Measurements from ENCODE around the gene RDH8. TPM values are rescaled to one million over a fixed set of nuclear protein-coding genes. Genes with fewer than 3 reads are reported as not detected.
A peak's percentile ranks its signal among the peaks of the same experiment; 100 is the strongest.

RDH8 gene
- polyA plus RNA-seq, 1 of the 3 experiments (the other 2 are of a cell fraction), result not detected

DNA sequence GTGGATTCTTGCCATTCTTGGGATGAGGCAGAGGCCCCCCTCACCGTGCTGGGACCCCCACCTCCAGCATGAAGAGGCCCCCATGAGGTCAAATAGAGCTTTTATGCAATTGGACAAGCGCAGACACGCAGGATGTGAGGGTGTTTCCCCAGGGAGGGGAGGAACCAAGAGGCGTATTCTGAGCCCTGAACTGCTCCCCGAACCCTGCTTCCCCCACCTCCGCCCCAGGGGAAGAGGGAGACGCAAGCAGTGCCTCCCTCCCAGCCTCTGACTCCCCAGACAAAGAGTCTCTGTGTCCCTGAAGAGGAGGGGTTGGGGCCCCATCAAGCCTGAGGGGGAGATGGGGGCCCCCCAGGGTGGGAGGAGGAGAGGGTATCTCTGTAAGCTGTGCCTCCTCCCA lies 1.3 kb upstream of the RDH8 start:
- CTCF ChIA-PET, result interaction anchor here (1.7 to 5.3 kb wide), 4 partner anchors 12 to 81 kb away, joined by 5 to 27 read pairs (median 11); no protein-coding TSS in a partner anchor
- no peak overlapping the region for H3K4me3 ChIP-seq (ENCODE audit: low read depth in 2 of 2, low read length in 1 of 2)
- H3K4me1 ChIP-seq (ENCODE audit: control insufficient read depth in 1 of 2, insufficient read depth in 2 of 2, low read depth in 1 of 2, low read length in 1 of 2), result no peaks in the 10 kb centered on the region
- peaks cover 54% of the 10 kb centered on the region for H3K27me3 ChIP-seq (ENCODE audit: insufficient read depth)
- H3K4me2 ChIP-seq, result no peak overlapping the region
- 0% methylated on average over 3 of the region's 7 CpGs for WGBS (ENCODE audit: low lambda C conversion rate)
- H3K79me2 ChIP-seq (ENCODE audit: insufficient read depth), result no peaks in the 10 kb centered on the region
- POLR2A ChIA-PET, result no interaction called here
- peak; percentile 12 for DNase-seq
- H3K9me2 ChIP-seq, result no peaks in the 10 kb centered on the region
- H3K9me3 ChIP-seq, result no peaks in the 10 kb centered on the region
- peaks cover 6% of the 10 kb centered on the region for H3F3A ChIP-seq (replicated peaks; ENCODE audit: insufficient read depth)
- H4K20me1 ChIP-seq (ENCODE audit: insufficient read depth), result no peaks in the 10 kb centered on the region
- no peak overlapping the region for H2AFZ ChIP-seq (ENCODE audit: low read depth)
- no peaks in the 10 kb centered on the region for H3K36me3 ChIP-seq (replicated peaks in 1 of 2; ENCODE audit: control insufficient read depth in 1 of 2, insufficient read depth in 2 of 2, low read length in 1 of 2)
- TF ChIP-seq RAD21 (IDR thresholded peaks at IDR 0.05; ENCODE audit: low read length) (no peak), JUND (IDR thresholded peaks at IDR 0.05) (no peak), ELF1 (IDR thresholded peaks at IDR 0.05) (no peak), NFIC (IDR thresholded peaks at IDR 0.05; ENCODE audit: borderline replicate concordance) (no peak), MEF2A (IDR thresholded peaks at IDR 0.05; ENCODE audit: borderline replicate concordance, low read depth) (no peak), TEAD4 (IDR thresholded peaks at IDR 0.05; ENCODE audit: borderline replicate concordance, insufficient read depth) (no peak), EZH2phosphoT487 (IDR thresholded peaks at IDR 0.05; ENCODE audit: borderline replicate concordance, low read depth) (no peak)
- TF ChIP-seq, protein P1, sequence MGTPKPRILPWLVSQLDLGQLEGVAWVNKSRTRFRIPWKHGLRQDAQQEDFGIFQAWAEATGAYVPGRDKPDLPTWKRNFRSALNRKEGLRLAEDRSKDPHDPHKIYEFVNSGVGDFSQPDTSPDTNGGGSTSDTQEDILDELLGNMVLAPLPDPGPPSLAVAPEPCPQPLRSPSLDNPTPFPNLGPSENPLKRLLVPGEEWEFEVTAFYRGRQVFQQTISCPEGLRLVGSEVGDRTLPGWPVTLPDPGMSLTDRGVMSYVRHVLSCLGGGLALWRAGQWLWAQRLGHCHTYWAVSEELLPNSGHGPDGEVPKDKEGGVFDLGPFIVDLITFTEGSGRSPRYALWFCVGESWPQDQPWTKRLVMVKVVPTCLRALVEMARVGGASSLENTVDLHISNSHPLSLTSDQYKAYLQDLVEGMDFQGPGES (IDR thresholded peaks at IDR 0.05; ENCODE audit: low read depth, low read length), result no peak
- TF ChIP-seq, protein P2, sequence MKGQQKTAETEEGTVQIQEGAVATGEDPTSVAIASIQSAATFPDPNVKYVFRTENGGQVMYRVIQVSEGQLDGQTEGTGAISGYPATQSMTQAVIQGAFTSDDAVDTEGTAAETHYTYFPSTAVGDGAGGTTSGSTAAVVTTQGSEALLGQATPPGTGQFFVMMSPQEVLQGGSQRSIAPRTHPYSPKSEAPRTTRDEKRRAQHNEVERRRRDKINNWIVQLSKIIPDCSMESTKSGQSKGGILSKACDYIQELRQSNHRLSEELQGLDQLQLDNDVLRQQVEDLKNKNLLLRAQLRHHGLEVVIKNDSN (IDR thresholded peaks at IDR 0.05; ENCODE audit: borderline replicate concordance, low read depth), result no peak
- TF ChIP-seq, protein P3, sequence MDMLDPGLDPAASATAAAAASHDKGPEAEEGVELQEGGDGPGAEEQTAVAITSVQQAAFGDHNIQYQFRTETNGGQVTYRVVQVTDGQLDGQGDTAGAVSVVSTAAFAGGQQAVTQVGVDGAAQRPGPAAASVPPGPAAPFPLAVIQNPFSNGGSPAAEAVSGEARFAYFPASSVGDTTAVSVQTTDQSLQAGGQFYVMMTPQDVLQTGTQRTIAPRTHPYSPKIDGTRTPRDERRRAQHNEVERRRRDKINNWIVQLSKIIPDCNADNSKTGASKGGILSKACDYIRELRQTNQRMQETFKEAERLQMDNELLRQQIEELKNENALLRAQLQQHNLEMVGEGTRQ (IDR thresholded peaks at IDR 0.05; ENCODE audit: borderline replicate concordance, low read depth, low read length), result no peak
- H3K9ac ChIP-seq, result no peak overlapping the region
- H3K27ac ChIP-seq (ENCODE audit: low read depth in 2 of 2, low read length in 1 of 2), result no peak overlapping the region

DNA sequence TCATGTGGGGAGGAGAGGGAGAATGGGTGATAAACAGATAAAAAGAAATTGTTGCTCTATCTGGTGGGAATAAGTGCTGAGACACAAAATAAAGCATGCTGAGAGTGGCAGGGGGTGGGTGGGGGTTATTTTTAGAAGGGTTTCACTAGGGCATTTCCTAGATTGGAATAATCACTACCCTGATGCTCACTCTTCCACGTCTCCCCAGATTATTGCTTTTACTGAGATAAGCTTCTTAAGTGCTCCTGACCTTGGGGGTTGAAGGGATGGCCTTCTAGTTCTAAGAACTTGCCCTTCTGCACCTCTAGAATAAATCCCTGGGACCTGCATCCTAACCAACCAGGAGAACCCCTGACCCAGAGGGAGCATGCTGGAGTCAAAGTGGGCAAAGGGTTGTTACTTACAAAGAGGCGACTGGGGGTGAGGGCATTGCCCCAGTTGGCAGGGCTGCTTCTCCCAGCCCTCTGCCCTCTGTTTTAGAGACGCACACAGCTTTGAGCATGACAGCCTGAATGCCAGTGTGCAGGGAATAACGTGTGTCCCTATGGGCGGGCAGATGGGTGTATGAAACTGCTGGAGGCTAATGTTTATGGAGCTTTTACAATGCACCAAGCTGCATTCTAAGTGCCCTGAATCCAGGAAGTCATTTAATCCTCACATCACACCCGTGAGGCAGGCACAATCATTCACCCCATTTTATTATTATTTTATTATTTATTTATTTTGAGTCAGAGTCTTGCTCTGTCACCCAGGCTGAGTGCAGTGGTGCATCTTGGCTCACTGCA lies 743 bp downstream of the RDH8 start:
- no peaks in the 10 kb centered on the region for H4K20me1 ChIP-seq (ENCODE audit: insufficient read depth)
- peak; percentile 2 for DNase-seq
- H3K9ac ChIP-seq, result no peak overlapping the region
- ChIA-PET POLR2A (no interaction called here), CTCF (interaction anchor here (2.1 kb wide), 1 partner anchor 14 kb away, joined by 10 read pairs; no protein-coding TSS in a partner anchor)
- H3F3A ChIP-seq (replicated peaks; ENCODE audit: insufficient read depth), result no peaks in the 10 kb centered on the region
- no peaks in the 10 kb centered on the region for H3K9me3 ChIP-seq
- H3K4me3 ChIP-seq (ENCODE audit: low read depth in 2 of 2, low read length in 1 of 2), result no peak overlapping the region
- H3K27ac ChIP-seq (ENCODE audit: low read depth in 2 of 2, low read length in 1 of 2), result no peak overlapping the region
- H3K79me2 ChIP-seq (ENCODE audit: insufficient read depth), result no peaks in the 10 kb centered on the region
- WGBS (ENCODE audit: low lambda C conversion rate), result 0% methylated on average over 4 of the region's 6 CpGs
- peaks cover 54% of the 10 kb centered on the region for H3K27me3 ChIP-seq (ENCODE audit: insufficient read depth)
- no peaks in the 10 kb centered on the region for H3K4me1 ChIP-seq (ENCODE audit: control insufficient read depth in 1 of 2, insufficient read depth in 2 of 2, low read depth in 1 of 2, low read length in 1 of 2)
- no peak overlapping the region for H2AFZ ChIP-seq (ENCODE audit: low read depth)
- H3K4me2 ChIP-seq, result no peak overlapping the region
- no peaks in the 10 kb centered on the region for H3K9me2 ChIP-seq
- no peaks in the 10 kb centered on the region for H3K36me3 ChIP-seq (replicated peaks in 1 of 2; ENCODE audit: control insufficient read depth in 1 of 2, insufficient read depth in 2 of 2, low read length in 1 of 2)
- TF ChIP-seq RAD21 (IDR thresholded peaks at IDR 0.05; ENCODE audit: low read length) (no peak), FOSL2 (IDR thresholded peaks at IDR 0.05; ENCODE audit: borderline replicate concordance, low read depth) (no peak), GABPA (IDR thresholded peaks at IDR 0.05; ENCODE audit: low read depth) (no peak), MEF2A (IDR thresholded peaks at IDR 0.05; ENCODE audit: borderline replicate concordance, low read depth) (no peak), RXRA (IDR thresholded peaks at IDR 0.05; ENCODE audit: borderline replicate concordance, low read depth) (no peak), GATA2 (CRISPR knock-in tag; IDR thresholded peaks at IDR 0.05) (no peak), YY1 (IDR thresholded peaks at IDR 0.05; ENCODE audit: low read depth) (no peak)
- TF ChIP-seq, protein P4, sequence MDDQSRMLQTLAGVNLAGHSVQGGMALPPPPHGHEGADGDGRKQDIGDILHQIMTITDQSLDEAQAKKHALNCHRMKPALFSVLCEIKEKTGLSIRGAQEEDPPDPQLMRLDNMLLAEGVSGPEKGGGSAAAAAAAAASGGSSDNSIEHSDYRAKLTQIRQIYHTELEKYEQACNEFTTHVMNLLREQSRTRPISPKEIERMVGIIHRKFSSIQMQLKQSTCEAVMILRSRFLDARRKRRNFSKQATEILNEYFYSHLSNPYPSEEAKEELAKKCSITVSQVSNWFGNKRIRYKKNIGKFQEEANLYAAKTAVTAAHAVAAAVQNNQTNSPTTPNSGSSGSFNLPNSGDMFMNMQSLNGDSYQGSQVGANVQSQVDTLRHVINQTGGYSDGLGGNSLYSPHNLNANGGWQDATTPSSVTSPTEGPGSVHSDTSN (IDR thresholded peaks at IDR 0.05), result no peak
- TF ChIP-seq, protein P1 (IDR thresholded peaks at IDR 0.05; ENCODE audit: low read depth, low read length), result no peak
- TF ChIP-seq, protein P5, sequence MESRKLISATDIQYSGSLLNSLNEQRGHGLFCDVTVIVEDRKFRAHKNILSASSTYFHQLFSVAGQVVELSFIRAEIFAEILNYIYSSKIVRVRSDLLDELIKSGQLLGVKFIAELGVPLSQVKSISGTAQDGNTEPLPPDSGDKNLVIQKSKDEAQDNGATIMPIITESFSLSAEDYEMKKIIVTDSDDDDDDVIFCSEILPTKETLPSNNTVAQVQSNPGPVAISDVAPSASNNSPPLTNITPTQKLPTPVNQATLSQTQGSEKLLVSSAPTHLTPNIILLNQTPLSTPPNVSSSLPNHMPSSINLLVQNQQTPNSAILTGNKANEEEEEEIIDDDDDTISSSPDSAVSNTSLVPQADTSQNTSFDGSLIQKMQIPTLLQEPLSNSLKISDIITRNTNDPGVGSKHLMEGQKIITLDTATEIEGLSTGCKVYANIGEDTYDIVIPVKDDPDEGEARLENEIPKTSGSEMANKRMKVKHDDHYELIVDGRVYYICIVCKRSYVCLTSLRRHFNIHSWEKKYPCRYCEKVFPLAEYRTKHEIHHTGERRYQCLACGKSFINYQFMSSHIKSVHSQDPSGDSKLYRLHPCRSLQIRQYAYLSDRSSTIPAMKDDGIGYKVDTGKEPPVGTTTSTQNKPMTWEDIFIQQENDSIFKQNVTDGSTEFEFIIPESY (IDR thresholded peaks at IDR 0.05; ENCODE audit: borderline replicate concordance, low read depth), result no peak

Data from SK-N-SH (cell line).